Measurements from ENCODE around the gene TSPAN4.

DNA sequence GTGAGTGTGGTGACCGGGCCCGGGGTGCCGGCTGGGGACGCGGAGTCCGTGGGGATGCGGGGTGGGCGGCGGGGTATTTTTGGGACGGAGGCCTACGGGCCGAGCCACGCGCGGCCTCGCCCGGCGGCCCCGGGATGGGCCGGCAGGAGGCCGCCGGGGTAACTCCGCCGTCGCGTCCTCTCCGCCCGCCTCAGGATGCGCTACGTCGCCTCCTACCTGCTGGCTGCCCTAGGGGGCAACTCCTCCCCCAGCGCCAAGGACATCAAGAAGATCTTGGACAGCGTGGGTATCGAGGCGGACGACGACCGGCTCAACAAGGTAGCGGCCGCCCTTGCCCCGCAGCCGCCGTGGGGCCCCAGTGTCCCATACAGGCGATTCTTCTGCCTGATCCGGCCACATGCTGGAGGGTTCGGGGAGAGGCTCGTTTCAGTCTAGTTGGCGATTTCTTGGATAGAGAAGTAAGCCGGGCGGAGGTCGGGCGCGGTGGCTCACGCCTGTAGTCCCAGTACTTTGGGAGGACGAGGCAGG is 32.5 kb upstream of the TSPAN4 start:
- TF ChIP-seq, protein P1, sequence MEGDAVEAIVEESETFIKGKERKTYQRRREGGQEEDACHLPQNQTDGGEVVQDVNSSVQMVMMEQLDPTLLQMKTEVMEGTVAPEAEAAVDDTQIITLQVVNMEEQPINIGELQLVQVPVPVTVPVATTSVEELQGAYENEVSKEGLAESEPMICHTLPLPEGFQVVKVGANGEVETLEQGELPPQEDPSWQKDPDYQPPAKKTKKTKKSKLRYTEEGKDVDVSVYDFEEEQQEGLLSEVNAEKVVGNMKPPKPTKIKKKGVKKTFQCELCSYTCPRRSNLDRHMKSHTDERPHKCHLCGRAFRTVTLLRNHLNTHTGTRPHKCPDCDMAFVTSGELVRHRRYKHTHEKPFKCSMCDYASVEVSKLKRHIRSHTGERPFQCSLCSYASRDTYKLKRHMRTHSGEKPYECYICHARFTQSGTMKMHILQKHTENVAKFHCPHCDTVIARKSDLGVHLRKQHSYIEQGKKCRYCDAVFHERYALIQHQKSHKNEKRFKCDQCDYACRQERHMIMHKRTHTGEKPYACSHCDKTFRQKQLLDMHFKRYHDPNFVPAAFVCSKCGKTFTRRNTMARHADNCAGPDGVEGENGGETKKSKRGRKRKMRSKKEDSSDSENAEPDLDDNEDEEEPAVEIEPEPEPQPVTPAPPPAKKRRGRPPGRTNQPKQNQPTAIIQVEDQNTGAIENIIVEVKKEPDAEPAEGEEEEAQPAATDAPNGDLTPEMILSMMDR (conservative IDR thresholded peaks at IDR 0.05 in 1 of 2, IDR thresholded peaks at IDR 0.05 in 1 of 2; ENCODE audit: extremely low read depth in 1 of 2, insufficient read depth in 1 of 2, low read depth in 1 of 2, low read length in 2 of 2), result no peak
- no peak for TF ChIP-seq EZH2 (IDR thresholded peaks at IDR 0.05; ENCODE audit: borderline replicate concordance, low read length)
